HepG2 (cell line): ENCODE measurements around the gene FAM222A. TPM values are rescaled to one million over a fixed set of nuclear protein-coding genes. Genes with fewer than 3 reads are reported as not detected.

Experiments used
- ADNP ChIP-seq: sonication (generic); formaldehyde crosslinking; IDR thresholded peaks from 2 replicates; pipeline ENCODE4 v1.4.0; 2020; ENCODE audit warnings: missing genetic modification reagents
- HDAC2 ChIP-seq: sonication (generic); formaldehyde crosslinking; IDR thresholded peaks from 2 replicates; pipeline ENCODE4 v1.4.0; 2020; ENCODE audit warnings: missing genetic modification reagents
- IRF2 ChIP-seq: IDR thresholded peaks from 2 replicates; pipeline ENCODE4 v1.6.1; 2018; ENCODE audit warnings: missing genetic modification reagents, missing compliant biosample characterization
- LBX2 ChIP-seq: sonication (generic); formaldehyde crosslinking; IDR thresholded peaks from 2 replicates; pipeline ENCODE4 v1.5.0; 2020; ENCODE audit warnings: missing genetic modification reagents, mild to moderate bottlenecking, borderline replicate concordance
- RARG ChIP-seq: sonication (generic); formaldehyde crosslinking; IDR thresholded peaks from 2 replicates; pipeline ENCODE4 v1.4.0; 2020; ENCODE audit warnings: low read depth, mild to moderate bottlenecking, missing genetic modification reagents
- SCMH1 ChIP-seq: sonication (generic); formaldehyde crosslinking; IDR thresholded peaks from 2 replicates; pipeline ENCODE4 v1.9.0; 2021; ENCODE audit warnings: missing genetic modification reagents, mild to moderate bottlenecking, borderline replicate concordance
- SKIL ChIP-seq: sonication (generic); formaldehyde crosslinking; IDR thresholded peaks from 2 replicates; pipeline ENCODE4 v1.8.0; 2022; ENCODE audit warnings: missing genetic modification reagents, mild to moderate bottlenecking, moderate library complexity, borderline replicate concordance
- SRSF9 ChIP-seq: fragments of 200-400 bp; formaldehyde crosslinking; IDR thresholded peaks from 2 replicates; pipeline ENCODE4 v1.6.1; 2018; ENCODE audit warnings: borderline replicate concordance, mild to moderate bottlenecking, low read depth, low read length; ENCODE audit not compliant: insufficient read depth, poor library complexity, severe bottlenecking
- SSRP1 ChIP-seq: IDR thresholded peaks from 2 replicates; pipeline ENCODE4 v1.6.1; 2016; ENCODE audit warnings: control low read depth
- TOPORS ChIP-seq: sonication (generic); formaldehyde crosslinking; IDR thresholded peaks from 2 replicates; pipeline ENCODE4 v1.8.0; 2023; ENCODE audit warnings: mild to moderate bottlenecking, missing genetic modification reagents
- YEATS4 ChIP-seq: sonication (generic); formaldehyde crosslinking; IDR thresholded peaks from 2 replicates; pipeline ENCODE4 v1.4.0; 2020; ENCODE audit warnings: missing genetic modification reagents, borderline replicate concordance
- ZBED4 ChIP-seq: sonication (generic); formaldehyde crosslinking; IDR thresholded peaks from 2 replicates; pipeline ENCODE4 v1.4.0; 2020; ENCODE audit warnings: missing genetic modification reagents, borderline replicate concordance
- ZFP1 ChIP-seq: IDR thresholded peaks from 2 replicates; pipeline ENCODE4 v1.6.1; 2016
- ZFP91 ChIP-seq: sonication (generic); formaldehyde crosslinking; IDR thresholded peaks from 2 replicates; pipeline ENCODE4 v1.9.0; 2022; ENCODE audit warnings: missing genetic modification reagents, mild to moderate bottlenecking, borderline replicate concordance
- ZNF225 ChIP-seq: sonication (generic); formaldehyde crosslinking; IDR thresholded peaks from 2 replicates; pipeline ENCODE4 v1.4.0; 2020; ENCODE audit warnings: mild to moderate bottlenecking, missing genetic modification reagents
- ZNF468 ChIP-seq: sonication (generic); formaldehyde crosslinking; IDR thresholded peaks from 2 replicates; pipeline ENCODE4 v1.8.0; 2022; ENCODE audit warnings: mild to moderate bottlenecking, moderate library complexity, missing genetic modification reagents
- ZNF569 ChIP-seq: sonication (generic); formaldehyde crosslinking; IDR thresholded peaks from 2 replicates; pipeline ENCODE4 v1.5.0; 2020; ENCODE audit warnings: mild to moderate bottlenecking, missing genetic modification reagents, moderate library complexity, borderline replicate concordance
- ZSCAN29 ChIP-seq: sonication (generic); formaldehyde crosslinking; conservative IDR thresholded peaks from 2 replicates; pipeline ENCODE4 v1.4.0; 2020; ENCODE audit warnings: mild to moderate bottlenecking, missing genetic modification reagents
- ZUFSP ChIP-seq: sonication (generic); formaldehyde crosslinking; IDR thresholded peaks from 2 replicates; pipeline ENCODE4 v1.9.0; 2021; ENCODE audit warnings: missing genetic modification reagents, mild to moderate bottlenecking, borderline replicate concordance
- polyA plus RNA-seq, 8 experiments: library from polyadenylated mRNA; depleted of rRNA in 3 of 8; stranded (reverse) in 7 of 8; unstranded in 1 of 8; fragments of >200 nt; fragmentation: Illumina TruSeq in 4 of 8; extraction: Trizol in 4 of 8; gene quantifications; 2 replicates each; pipeline versions ENCODE4 v1.2.1 to v1.2.3, GENCODE V29; 2011 to 2016; ENCODE audit warnings: low read depth in 4 of 8, missing spikeins in 1 of 8, mixed read lengths in 1 of 8; ENCODE audit not compliant: insufficient read depth in 1 of 8
- total RNA-seq, 5 experiments: library from RNA; depleted of rRNA; stranded (reverse); fragments of >200 nt; fragmentation: Illumina TruSeq; extraction: Trizol; gene quantifications; 2 replicates each; pipeline ENCODE4 v1.2.3, GENCODE V29; 2016; ENCODE audit warnings: low read depth in 1 of 5

The FAM222A gene
- total and polyA plus RNA-seq, 2 of the 13 experiments (the other 11 are each of a cell fraction or from before 2014, with no cell fraction given): 2.7 to 9.6 TPM

- TF ChIP-seq SKIL (no peak), IRF2 (CRISPR knock-in tag) (no peak), SRSF9 (no peak), HDAC2 (CRISPR knock-in tag) (no peak), ZUFSP (CRISPR knock-in tag) (no peak), TOPORS (CRISPR knock-in tag) (no peak), LBX2 (no peak), ZNF225 (CRISPR knock-in tag) (no peak), SCMH1 (CRISPR knock-in tag) (no peak), YEATS4 (no peak), ZNF569 (CRISPR knock-in tag) (no peak), RARG (CRISPR knock-in tag) (no peak), ZBED4 (CRISPR knock-in tag) (no peak), ZFP91 (CRISPR knock-in tag) (no peak), ADNP (no peak), SSRP1 (no peak), ZSCAN29 (CRISPR knock-in tag) (no peak), ZNF468 (CRISPR knock-in tag) (no peak), ZFP1 (CRISPR knock-in tag) (no peak)
Observed at GRCh38 chr12:109716512-109717389, 3.1 kb downstream of the FAM222A start (continued).
